ENCODE data around the gene GDPD1.
A peak's percentile ranks its signal among the peaks of the same experiment; 100 is the strongest.
"Not testable (repeated sequence)": the region's sequence is repeated elsewhere in the genome, so short reads cannot be mapped to it uniquely, and the experiment has no call there.

The GDPD1 gene

DNA sequence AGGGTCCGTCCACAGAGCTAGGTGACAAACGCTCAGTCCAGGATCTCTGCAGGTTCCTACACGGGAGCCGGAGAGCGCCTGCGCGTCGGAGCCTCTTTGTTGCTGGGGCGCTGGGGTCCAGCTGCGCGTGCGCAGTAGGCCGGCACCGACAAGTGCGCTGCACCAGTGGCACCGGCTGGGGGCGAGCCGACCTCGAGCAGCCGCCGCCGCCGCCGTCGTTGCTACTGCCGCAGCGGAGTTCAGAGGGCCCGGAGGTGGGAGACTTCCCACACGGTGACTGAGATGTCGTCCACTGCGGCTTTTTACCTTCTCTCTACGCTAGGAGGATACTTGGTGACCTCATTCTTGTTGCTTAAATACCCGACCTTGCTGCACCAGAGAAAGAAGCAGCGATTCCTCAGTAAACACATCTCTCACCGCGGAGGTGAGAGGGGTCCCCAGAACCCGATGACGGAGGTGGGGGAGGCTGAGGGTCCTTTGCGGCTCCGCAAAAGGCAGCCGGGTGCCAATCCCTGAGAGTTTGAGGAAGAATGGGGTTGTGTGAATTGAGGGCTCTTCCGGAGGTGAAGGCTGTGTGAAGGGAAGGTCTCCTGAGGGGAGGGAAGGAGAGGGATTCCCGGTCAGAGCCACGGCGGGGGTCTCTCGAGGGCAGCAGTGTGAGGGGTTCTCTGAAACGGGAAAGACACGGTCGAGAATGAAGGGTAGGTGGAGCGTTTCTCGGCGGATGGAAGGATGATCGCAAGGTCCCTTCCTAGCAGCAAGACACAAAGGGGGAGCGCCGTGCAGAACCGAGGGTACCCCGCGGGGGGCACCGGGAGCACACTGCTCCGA, at the start of gene GDPD1:
GDPD1 (plus strand) TSS at position 184 of the 831 bp plus-strand sequence; CDS start at position 283, 99 bp downstream.
- DNase-seq (ENCODE audit: low read depth): peak; percentile 98

DNA sequence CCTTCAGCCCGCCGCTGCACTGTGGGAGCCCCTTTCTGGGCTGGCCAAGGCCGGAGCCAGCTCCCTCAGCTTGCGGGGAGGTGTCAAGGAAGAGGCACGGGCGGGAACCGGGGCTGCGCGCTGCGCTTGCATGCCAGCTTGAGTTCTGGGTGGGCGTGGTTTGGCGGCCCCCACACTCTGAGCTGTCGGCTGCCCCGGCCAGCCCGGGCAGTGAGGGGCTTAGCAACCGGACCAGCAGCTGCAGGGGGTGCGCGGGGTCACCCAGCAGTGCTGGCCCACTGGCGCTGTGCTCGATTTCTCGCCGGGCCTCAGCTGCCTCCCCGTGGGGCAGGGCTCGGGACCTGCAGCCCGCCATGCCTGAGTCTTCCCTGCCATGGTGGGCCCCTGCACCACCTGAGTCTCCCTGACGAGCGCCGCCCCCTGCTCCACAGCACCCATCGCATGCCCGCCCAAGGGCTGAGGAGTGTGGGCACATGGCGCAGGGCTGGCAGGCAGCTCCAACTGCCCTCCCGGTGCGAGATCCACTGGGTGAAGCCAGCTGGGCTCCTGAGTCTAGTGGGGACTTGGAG, 47.8 kb upstream of the GDPD1 start:
- no peak for DNase-seq (ENCODE audit: low read depth)

DNA sequence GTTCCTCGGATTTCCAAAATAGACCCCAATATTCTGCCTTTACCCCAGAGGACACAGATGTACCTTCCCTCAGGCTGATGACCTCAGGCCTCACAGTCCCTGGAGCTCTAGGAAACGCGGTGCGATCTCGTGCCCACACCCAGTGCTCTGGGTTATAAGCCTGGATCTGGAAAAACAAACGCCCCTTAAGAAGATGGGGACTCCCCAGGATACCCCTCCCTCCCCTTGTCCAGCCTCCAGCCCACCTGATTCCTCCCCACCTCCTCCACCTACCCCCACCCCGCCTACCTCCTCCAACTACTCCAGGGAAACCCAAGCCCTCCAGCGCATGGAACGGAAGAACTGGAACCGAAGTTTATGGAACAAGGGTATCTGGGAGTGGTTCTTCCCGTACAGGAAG, 45.6 kb upstream of the GDPD1 start:
- no peak for DNase-seq (ENCODE audit: low read depth)

DNA sequence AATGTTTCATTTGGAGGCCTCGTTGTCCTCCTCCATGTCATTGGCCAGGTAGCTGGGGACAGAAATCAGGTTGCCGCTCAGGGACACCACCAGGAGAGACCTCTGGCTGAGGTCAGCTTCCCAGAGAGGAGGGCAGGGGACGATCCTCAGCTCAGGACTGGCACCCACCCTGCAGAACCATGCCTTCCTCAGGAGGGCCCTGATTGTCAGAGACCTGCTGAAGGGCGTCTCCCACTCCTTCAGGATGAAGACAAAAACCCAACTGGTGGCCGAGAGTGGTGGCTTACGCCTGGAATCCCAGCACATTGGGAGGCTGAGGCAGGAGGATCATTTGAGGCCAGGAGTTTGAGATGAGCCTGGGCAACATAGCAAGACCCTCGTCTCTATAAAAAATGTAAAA, 45.2 kb upstream of the GDPD1 start:
- no peak for DNase-seq (ENCODE audit: low read depth)

DNA sequence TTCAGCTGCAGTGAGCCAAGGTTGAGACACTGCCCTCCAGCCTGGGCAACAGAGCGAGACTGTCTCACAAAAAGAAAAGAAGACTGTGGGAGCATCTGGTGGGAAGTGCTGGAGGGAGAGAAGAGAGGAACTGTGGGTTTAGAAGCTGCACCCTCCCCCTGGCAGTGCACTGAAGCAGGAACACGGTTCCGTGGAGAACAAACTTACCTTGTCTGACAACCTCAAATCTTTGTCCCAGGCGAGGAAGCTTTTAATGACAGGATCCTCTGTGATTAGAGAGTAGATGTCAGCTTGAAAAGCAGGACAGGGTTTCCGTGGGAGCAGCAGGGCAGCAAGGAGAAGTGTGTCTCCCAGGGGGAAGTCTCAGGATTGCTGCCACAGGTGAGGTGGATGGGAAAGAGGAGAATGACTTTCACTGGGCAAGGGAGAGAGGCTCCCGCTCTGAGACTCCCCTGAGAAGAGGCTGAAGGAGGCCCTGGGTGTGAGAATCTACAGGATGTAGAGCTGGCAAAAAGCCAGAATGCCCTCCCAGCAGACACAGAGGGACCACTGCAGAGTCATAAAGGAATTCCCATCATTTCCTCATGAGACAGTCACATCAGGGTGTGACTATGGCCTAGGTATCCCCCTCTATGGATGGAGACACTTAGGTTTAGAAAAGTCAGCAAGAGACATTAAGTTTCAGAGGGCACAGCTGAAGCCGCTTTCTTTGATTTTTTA, 41.9 kb upstream of the GDPD1 start:
- no peak for DNase-seq (ENCODE audit: low read depth)

DNA sequence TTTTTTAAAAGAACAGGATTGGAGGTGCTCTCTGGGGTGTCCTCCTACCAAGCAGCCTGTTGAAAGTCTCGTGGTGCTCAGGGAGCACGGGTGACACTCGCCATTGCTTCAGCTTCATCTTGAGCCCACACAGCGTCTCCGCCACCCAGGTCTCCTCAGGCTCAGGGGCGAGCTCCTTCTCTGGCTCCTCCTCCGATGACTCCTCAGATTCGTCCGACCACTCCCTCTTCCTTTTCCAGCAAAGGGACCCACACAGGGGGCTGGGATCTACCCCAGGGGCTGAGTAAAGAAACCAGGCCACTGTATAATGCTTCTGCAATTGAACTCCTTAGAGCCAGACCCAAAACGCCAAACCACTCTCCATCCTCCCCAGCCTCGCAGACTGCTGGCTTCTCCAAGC, 40.7 kb upstream of the GDPD1 start:
- not testable (repeated sequence) for DNase-seq (ENCODE audit: low read depth)

DNA sequence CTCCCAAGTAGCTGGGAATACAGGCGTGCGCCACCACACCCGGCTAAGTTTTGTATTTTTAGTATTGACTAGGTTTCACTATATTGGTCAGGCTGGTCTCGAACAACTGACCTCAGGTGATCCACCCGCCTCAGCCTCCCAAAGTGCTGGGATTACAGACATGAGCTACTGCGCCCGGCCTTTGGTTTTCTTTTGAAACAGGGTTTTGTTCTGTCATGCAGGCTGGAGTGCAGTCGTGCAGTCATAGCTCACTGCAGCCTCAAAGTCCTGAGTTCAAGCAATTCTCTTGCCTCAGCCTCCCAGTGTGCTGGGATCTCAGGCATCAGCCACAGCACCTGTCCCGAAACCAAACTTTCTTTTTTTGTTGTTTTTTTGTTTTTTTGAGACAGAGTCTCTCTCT, 39.7 kb upstream of the GDPD1 start:
- no peak for DNase-seq (ENCODE audit: low read depth)

DNA sequence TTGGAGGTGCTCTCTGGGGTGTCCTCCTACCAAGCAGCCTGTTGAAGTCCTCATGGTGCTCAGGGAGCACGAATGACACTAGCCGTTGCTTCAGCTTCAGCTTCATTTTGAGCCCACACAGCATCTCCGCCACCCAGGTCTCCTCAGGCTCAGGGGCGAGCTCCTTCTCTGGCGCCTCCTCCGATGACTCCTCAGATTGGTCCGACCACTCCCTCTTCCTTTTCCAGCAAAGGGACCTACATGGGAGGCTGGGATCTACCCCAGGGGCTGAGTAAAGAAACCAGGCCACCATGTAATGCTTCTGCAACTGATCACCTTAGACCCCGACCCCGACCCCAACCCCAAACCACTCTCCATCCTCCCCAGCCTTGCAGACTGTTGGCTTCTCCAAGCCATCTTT, 38.8 kb upstream of the GDPD1 start:
- no peak for DNase-seq (ENCODE audit: low read depth)

DNA sequence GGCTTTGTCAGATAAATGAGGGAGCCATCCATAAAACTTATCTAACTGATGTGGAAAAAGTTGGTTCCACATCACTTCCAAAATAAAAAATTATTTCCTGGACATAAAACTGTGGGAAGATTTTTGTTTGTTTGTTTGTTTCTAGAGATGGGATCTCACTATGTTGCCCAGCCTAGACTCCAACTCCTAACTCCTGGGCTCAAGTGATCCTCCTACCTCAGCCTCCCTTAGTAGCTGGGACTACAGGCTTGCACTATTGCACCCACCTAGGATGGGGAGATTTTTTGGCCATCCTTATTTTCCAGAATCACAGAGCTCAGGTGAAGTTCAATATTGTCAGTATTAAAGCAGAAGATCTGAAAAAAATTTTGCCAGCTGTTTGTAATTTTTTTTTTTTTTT, 34.3 kb upstream of the GDPD1 start:
- no peak for DNase-seq (ENCODE audit: low read depth)

DNA sequence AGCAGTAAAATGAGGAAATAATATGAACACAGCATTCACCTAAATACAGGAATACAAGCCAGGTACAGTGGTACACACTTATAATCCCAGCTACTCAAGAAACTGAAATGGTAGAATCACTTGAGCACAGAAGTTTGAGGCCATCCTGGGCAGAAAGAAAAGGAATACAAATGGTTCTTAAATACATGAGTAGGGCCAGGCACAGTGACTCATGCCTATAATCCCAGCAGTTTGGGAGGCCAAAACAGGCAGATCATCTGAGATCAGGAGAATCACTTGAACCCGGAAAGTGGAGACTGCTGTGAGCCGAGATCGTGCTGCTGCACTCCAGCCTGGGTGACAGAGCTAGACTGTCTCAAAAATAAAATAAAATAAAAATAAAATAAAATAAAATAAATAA, 33.5 kb upstream of the GDPD1 start:
- DNase-seq (ENCODE audit: low read depth): no peak

DNA sequence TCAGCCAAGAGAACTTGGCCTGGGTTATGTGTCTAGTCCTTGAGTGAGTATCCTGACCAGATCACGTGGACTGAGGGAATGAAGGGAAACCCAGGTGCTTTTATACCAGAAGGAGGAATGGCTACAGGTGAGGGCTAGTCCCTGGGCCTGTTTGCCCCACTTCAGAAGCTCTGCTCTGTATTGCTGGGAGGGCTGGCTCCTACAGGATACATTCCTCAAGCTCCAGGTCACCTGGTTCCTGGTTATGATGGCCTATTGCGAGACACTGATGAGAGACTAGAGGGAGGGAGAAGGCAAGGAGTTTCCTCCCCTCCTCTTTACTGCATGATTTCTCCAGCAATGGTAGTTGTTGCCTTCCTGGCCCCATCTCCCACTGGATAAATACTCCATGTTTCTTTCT, 29.5 kb upstream of the GDPD1 start:
- no peak for DNase-seq (ENCODE audit: low read depth)

DNA sequence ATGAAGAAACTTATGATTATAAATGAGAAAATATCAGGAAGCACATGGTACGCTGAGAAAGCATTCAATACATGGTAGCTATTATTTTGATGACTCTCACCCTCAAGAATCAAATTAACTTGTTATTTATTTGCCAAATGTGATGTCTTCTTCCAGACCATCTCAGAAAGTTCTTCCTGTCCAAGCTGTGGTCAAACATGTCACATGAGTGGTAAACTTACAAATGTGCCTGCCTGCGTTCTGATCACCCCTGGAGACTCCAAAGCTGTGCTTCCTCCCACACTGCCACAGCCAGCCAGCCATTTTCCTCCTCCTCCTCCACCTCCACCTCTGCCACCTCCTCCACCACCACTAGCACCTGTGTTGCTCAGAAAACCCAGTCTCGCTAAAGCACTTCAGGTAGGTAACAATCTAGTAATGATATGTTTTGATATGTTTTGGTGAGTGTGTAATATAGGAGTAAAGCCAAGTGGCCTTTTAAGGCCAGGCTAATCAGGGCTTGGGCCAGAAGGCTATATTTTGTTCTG, 26.9 kb upstream of the GDPD1 start:
- DNase-seq (ENCODE audit: low read depth): no peak

DNA sequence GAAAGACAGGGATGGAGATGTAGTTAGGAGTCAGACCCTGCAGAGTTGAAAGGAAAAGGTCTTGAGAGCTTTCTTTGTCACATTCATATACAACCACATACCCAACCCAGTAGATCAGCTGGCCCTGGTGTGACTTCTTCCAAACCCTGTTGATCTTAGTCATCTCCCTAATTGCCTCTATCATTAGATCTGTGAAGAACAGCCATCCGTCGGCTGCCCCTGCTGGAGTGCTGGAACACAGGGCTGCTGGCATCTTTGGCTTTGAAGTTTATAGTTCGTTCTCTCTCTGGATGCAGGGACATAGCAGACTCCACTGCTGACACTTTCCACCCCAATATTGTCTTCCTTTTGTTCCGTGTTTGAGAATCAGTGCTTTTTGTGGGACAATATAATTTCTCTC, 20.9 kb upstream of the GDPD1 start:
- DNase-seq (ENCODE audit: low read depth): no peak

DNA sequence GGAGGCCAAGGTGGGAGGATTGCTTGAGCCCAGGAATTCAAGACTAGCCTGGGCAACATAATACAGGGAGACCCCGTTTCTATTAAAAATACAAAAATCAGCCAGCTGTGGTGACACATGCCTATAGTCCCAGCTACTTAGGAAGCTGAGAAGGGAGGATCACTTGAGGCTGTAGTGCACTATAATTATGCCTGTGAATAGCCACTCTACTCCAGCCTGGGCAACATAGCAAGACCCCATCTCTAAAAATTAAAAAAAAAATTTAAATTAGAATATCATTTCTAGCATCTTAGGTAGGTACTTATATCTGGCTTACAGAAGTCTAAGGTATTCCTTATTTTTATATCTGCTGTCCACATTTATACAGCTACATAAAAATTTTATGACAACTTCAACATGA, 18.0 kb upstream of the GDPD1 start:
- DNase-seq (ENCODE audit: low read depth): no peak

DNA sequence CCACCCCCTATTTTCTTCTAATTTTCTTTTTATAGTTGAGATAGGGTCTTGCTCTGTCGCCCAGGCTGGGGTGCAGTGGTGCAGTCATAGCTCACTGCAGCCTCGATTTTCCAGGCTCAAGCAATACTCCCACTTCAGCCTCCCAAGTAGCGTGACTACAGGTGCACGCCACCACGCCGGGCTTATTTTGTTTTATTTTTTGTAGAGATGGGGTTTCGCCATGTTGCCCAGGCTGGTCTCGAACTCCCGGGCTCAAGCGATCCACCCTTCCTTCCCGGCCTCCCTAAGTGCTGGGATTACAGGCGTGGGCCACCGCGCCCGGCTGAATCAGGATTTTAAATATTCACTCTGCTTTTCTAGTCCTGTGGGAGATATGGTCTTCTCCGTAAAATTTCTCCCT, 941 bp upstream of the GDPD1 start:
- DNase-seq (ENCODE audit: low read depth): no peak

DNA sequence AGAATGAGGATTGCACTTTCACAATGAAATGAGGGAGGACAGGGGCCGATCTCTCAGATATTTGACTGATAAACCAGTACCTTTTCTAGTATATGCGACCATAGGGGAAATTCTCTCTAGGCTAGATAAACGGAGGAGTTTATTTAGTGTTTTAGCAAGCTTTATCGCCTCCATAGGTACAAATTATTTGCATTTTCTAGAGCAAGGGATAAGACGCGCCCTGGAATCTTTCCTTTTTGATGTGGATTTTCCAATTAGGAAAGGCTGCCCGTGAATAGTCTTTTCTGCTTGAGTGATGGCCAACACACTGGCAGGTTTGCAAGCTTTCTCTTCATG, 351 bp upstream of the GDPD1 start:
- no peak for DNase-seq (ENCODE audit: low read depth)

DNA sequence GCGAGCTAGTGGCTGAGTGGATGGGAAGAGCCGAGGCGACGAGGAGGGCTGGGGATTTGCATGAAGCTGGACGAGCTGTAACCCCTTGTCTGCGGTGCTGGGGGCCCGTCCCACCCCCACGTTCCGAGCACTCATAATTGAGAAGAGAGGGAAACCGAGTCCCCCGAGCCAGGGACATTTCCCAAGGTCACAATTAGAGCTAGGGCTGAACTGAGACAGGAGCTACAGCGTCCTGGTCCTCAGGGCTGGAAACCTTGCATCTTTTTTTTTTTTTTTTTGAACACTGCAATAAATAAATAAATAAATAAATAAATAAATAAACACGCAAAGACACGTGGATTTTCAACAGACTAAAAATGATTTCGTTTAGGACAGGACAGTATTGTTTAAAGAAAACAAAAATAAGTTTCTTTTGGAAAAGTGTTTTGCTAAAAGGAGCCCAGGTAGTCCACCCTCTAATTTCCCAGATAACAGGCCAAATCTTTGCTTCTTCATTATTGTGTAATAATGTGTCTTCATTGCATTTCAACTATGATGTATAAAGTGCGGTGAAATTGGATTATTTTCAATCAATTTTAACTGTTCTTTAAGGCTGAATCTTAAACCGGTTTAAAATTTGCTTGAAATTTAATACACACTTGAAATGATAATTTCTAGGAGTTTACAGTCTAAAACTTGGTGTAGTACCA, 992 bp downstream of the GDPD1 start:
- no peak for DNase-seq (ENCODE audit: low read depth)

DNA sequence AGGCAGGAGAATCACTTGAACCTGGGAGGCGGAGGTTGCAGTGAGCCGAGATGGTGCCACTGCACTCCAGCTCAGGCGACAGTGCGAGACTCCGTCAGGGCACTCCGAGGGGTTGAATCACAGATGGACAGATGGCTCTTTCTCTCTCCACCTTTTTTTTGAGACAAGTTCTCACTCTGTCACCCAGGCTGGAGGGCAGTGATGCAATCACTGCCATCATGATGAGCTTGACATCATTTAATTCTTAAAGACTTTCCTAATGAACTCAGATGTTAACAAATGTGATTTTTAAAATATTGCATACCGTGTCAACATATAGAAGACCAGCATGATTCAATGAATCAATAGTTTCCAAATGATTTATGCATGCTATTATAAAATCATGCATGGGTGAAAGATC, 3.5 kb downstream of the GDPD1 start:
- no peak for DNase-seq (ENCODE audit: low read depth)

DNA sequence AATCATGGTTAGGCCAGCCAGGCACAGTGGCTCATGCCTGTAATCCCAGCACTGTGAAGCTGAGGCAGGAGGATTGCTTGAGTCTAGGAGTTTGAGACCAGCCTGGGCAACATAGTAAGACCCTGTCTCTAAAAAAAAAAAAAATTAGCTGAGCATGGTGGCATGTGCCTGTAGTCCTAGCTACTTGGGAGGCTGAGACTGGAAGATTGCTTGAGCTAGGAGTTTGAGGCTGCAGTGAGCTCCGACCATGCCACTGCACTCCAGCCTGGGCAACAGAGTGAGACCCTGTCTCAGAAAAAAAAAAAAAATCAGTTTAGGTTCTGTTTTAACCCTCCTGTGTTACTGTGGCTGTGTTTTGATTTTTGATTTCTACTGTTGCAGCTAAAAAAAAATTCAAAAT, 8.3 kb downstream of the GDPD1 start:
- DNase-seq (ENCODE audit: low read depth): not testable (repeated sequence)

DNA sequence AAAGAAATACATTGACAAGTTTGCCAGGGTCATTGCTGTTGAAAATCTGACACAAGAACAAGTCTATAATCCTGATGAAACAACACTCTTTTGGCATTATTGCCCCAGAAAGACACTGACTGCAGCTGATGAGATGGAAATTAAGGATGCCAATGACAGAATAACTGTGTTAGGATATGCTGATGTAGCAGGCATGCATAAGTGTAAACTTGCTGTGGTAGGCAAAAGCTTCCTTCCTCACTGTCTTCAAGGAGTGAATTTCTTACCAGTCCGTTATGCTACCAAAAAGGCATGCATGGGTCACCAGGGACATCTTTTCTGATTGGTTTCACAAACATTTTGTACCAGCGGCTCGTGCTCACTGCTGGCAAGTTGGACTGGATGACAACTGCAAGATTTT, 10.5 kb downstream of the GDPD1 start:
- DNase-seq (ENCODE audit: low read depth): no peak

DNA sequence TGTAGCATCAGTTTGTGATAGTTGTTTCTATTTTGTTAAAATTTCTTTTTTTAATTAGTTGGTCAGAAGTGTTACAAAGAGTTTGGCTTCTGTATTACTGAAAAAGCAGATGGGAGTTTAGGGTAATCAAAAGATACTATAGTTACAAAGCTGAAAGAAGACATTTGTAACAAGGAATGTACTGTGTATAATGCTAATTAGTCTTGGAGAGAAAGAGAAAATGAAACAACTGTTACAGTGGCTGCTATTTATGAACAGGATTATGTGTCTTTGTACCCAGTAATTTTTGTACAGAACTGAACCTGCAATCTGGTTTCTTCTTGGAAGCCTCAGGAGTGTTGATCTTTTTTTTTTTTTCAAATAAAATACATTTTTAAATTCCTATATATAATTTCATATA, 14.3 kb downstream of the GDPD1 start:
- no peak for DNase-seq (ENCODE audit: low read depth)

DNA sequence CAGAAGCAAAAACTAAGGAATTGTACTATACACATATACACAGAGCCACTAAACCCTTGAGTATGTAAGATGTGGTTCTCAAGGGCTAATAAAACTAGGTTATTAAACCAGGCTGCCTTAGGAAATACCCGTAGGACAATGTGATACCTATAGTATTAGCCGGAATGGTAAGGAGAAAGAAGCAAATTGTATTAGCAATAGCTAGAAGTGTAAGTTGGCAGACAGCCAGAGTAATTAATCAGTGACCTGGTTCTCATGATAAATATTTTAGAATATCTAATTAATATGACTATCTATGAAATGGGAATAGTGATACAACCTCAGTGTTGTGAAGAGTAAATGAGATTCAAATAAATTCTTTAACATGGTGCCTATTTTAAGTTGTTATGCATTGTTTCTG, 18.6 kb downstream of the GDPD1 start:
- DNase-seq (ENCODE audit: low read depth): no peak

DNA sequence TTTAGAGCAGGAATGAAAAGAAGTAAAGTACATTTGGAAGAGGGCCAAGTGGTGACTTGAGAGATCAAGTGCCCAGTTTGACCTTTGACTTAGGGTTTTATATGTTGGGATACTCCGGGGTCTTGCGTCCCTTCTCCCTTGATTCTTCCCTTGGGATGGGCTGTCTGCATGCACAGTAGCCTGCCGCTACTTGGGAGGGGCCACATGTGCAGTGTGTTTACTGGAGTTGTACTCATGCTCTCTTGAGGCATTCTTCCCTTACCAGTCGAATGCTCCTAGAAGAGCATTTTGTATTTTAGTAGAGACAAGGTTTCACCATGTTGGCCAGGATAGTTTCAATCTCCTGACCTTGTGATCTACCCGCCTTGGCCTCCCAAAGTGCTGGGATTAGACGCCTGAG, 23.8 kb downstream of the GDPD1 start:
- no peak for DNase-seq (ENCODE audit: low read depth)
